Mucosa of descending colon (tissue), 3 donors: ENCODE measurements around the gene TFCP2. TPM values are rescaled to one million over a fixed set of nuclear protein-coding genes. Genes with fewer than 3 reads are reported as not detected.

Experiments
- ATAC-seq: fragments of 200-7000 bp; cut with Tn5 transposase; one replicate; pipeline ENCODE4 v1.9.1; 2020; ENCODE audit warnings: mild to moderate bottlenecking, moderate library complexity
- DNase-seq, 3 donors: peaks; one replicate each; pipeline ENCODE4 v3.0.0-alpha.2; 2020
- H3K36me3 ChIP-seq: fragments of 200-600 bp; one replicate; pipeline ENCODE4 v1.8.0; 2021; ENCODE audit warnings: low read depth, mild to moderate bottlenecking
- H3K4me1 ChIP-seq: fragments of 200-600 bp; one replicate; pipeline ENCODE4 v1.8.0; 2021; ENCODE audit warnings: low read depth, mild to moderate bottlenecking
- H3K4me3 ChIP-seq: fragments of 200-600 bp; one replicate; pipeline ENCODE4 v1.8.0; 2021; ENCODE audit warnings: mild to moderate bottlenecking
- H3K9me3 ChIP-seq: fragments of 200-600 bp; one replicate; pipeline ENCODE4 v1.8.0; 2021; ENCODE audit warnings: mild to moderate bottlenecking
- CTCF ChIP-seq: fragments of 200-600 bp; IDR thresholded peaks from one replicate; pipeline ENCODE4 v1.8.0; 2022; ENCODE audit warnings: antibody characterized with exemption, mild to moderate bottlenecking
- intact Hi-C, 2 donors: fragments of 100-400 bp; cut with DNase I in 1 of 2; cut with micrococcal nuclease in 1 of 2; formaldehyde crosslinking; loops; one replicate each; pipeline versions ENCODE4 v1.11.0 to v1.11.1; 2022; cut with DNase I, micrococcal nuclease
- total RNA-seq, 3 donors: library from RNA; stranded (reverse); fragmentation: NEBNext Ultra II Directional in 2 of 3; extraction: Animal tissue kit (Norgen Biotek cat#: 25700) in 2 of 3; gene quantifications; one replicate each; pipeline versions ENCODE4 v1.2.1 to v1.2.4, GENCODE V29; 2021 to 2023
- donor health status: DM: no; HTN: no; CAD: no; lungs with moderate emphysema.
- donor health status: DM: no; HTN: no; CAD: no.
- donor health status: DM: no; HTN: yes; CAD: no.

TFCP2 gene
- total RNA-seq, 3 donors from 2014 or later, result 28.3 to 31.4 (median 28.4) TPM

- intact Hi-C loops, result no loop called here
- H3K36me3 ChIP-seq, result no peaks in the 10 kb centered on the region
- no peak for TF ChIP-seq CTCF
- no peak overlapping the region for H3K4me3 ChIP-seq
- no peak for ATAC-seq
- H3K4me1 ChIP-seq, result no peaks in the 10 kb centered on the region
- no peaks in the 10 kb centered on the region for H3K9me3 ChIP-seq
- DNase-seq, result no peak
Observed at GRCh38 chr12:51209259-51209658, 36.3 kb upstream of the TFCP2 start.

GRCh38 chr12:51208016-51208660 lies 35.2 kb upstream of the TFCP2 start:
- DNase-seq, result no peak
- H3K4me1 ChIP-seq, result no peaks in the 10 kb centered on the region
- H3K9me3 ChIP-seq, result no peaks in the 10 kb centered on the region
- no peak overlapping the region for H3K4me3 ChIP-seq
- intact Hi-C loops, result no loop called here
- TF ChIP-seq CTCF, result no peak
- no peak for ATAC-seq
- no peaks in the 10 kb centered on the region for H3K36me3 ChIP-seq

- no peak overlapping the region for H3K4me3 ChIP-seq
- TF ChIP-seq CTCF, result no peak
- ATAC-seq (no peak), DNase-seq (no peak)
- intact Hi-C loops, result no loop called here
- H3K9me3 ChIP-seq, result no peaks in the 10 kb centered on the region
- H3K4me1 ChIP-seq, result no peaks in the 10 kb centered on the region
- no peaks in the 10 kb centered on the region for H3K36me3 ChIP-seq
Observed at GRCh38 chr12:51205350-51205749, 32.4 kb upstream of the TFCP2 start.

- Histone ChIP-seq H3K9me3 (no peaks in the 10 kb centered on the region), H3K4me1 (no peaks in the 10 kb centered on the region), H3K36me3 (no peaks in the 10 kb centered on the region), H3K4me3 (no peak overlapping the region)
- DNase-seq, result no peak
- ATAC-seq, result no peak
- no peak for TF ChIP-seq CTCF
- intact Hi-C loops, result no loop called here
Observed at GRCh38 chr12:51202718-51203117, 29.8 kb upstream of the TFCP2 start.

- no peak for ATAC-seq
- Histone ChIP-seq H3K4me3 (no peak overlapping the region), H3K4me1 (no peaks in the 10 kb centered on the region), H3K9me3 (no peaks in the 10 kb centered on the region), H3K36me3 (no peaks in the 10 kb centered on the region)
- no peak for TF ChIP-seq CTCF
- intact Hi-C loops, result no loop called here
- no peak for DNase-seq
Observed at GRCh38 chr12:51200806-51201205, 27.9 kb upstream of the TFCP2 start.

GRCh38 chr12:51200156-51200555 lies 27.2 kb upstream of the TFCP2 start:
- intact Hi-C loops, result no loop called here
- no peaks in the 10 kb centered on the region for H3K4me1 ChIP-seq
- no peak for ATAC-seq
- no peak overlapping the region for H3K4me3 ChIP-seq
- no peak for DNase-seq
- no peaks in the 10 kb centered on the region for H3K36me3 ChIP-seq
- TF ChIP-seq CTCF, result no peak
- H3K9me3 ChIP-seq, result no peaks in the 10 kb centered on the region
